ENCODE data around the gene KRT6A. TPM values are rescaled to one million over a fixed set of nuclear protein-coding genes. Genes with fewer than 3 reads are reported as not detected.

KRT6A gene
- total and polyA plus RNA-seq, 9 of the 15 experiments (the other 6 are each of a cell fraction or from before 2014, with no cell fraction given): 0.26 TPM; not detected in 8

DNA sequence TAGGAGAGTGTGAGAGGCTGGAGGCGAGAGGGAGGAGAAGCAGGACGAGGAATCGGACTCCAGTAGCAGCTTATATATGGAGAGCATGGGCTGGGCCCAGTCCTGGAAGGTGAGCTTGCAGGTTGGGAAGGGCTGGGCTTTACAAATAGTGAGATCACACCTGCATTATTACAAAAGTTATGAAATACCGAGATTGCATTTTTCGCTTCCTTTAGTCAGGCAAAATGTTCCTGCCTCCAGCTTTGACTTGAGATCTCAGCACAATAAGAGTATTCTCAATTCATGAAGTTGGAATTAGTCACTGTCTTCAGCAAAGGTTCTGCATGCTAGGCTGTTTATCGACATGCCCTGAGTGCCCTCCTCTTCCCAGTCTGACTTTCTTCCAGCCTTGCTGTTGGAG, 41.0 kb downstream of the KRT6A start, which contains the start of gene KRT6B (continued):
- no peak for TF ChIP-seq PRMT5 (CRISPR knock-in tag; IDR thresholded peaks at IDR 0.05)
- TF ChIP-seq CEBPB (tag; IDR thresholded peaks at IDR 0.05): no peak
- TF ChIP-seq, protein P1, sequence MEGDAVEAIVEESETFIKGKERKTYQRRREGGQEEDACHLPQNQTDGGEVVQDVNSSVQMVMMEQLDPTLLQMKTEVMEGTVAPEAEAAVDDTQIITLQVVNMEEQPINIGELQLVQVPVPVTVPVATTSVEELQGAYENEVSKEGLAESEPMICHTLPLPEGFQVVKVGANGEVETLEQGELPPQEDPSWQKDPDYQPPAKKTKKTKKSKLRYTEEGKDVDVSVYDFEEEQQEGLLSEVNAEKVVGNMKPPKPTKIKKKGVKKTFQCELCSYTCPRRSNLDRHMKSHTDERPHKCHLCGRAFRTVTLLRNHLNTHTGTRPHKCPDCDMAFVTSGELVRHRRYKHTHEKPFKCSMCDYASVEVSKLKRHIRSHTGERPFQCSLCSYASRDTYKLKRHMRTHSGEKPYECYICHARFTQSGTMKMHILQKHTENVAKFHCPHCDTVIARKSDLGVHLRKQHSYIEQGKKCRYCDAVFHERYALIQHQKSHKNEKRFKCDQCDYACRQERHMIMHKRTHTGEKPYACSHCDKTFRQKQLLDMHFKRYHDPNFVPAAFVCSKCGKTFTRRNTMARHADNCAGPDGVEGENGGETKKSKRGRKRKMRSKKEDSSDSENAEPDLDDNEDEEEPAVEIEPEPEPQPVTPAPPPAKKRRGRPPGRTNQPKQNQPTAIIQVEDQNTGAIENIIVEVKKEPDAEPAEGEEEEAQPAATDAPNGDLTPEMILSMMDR (IDR thresholded peaks at IDR 0.05 in 2 of 3, conservative IDR thresholded peaks at IDR 0.05 in 1 of 3; ENCODE audit: insufficient read depth in 2 of 3, low read depth in 1 of 3, low read length in 3 of 3): no peak
- no peak for TF ChIP-seq SMARCA5 (IDR thresholded peaks at IDR 0.05)
- no peak for TF ChIP-seq NFRKB (IDR thresholded peaks at IDR 0.05; ENCODE audit: low read depth)
- no peak for TF ChIP-seq ZNF444 (CRISPR knock-in tag; IDR thresholded peaks at IDR 0.05)
- TF ChIP-seq FOXP1 (CRISPR knock-in tag; IDR thresholded peaks at IDR 0.05): no peak
- TF ChIP-seq ZNF224 (CRISPR knock-in tag; IDR thresholded peaks at IDR 0.05): no peak
- TF ChIP-seq, protein P2, sequence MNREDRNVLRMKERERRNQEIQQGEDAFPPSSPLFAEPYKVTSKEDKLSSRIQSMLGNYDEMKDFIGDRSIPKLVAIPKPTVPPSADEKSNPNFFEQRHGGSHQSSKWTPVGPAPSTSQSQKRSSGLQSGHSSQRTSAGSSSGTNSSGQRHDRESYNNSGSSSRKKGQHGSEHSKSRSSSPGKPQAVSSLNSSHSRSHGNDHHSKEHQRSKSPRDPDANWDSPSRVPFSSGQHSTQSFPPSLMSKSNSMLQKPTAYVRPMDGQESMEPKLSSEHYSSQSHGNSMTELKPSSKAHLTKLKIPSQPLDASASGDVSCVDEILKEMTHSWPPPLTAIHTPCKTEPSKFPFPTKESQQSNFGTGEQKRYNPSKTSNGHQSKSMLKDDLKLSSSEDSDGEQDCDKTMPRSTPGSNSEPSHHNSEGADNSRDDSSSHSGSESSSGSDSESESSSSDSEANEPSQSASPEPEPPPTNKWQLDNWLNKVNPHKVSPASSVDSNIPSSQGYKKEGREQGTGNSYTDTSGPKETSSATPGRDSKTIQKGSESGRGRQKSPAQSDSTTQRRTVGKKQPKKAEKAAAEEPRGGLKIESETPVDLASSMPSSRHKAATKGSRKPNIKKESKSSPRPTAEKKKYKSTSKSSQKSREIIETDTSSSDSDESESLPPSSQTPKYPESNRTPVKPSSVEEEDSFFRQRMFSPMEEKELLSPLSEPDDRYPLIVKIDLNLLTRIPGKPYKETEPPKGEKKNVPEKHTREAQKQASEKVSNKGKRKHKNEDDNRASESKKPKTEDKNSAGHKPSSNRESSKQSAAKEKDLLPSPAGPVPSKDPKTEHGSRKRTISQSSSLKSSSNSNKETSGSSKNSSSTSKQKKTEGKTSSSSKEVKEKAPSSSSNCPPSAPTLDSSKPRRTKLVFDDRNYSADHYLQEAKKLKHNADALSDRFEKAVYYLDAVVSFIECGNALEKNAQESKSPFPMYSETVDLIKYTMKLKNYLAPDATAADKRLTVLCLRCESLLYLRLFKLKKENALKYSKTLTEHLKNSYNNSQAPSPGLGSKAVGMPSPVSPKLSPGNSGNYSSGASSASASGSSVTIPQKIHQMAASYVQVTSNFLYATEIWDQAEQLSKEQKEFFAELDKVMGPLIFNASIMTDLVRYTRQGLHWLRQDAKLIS (CRISPR knock-in tag; IDR thresholded peaks at IDR 0.05): no peak
- TF ChIP-seq, protein P3, sequence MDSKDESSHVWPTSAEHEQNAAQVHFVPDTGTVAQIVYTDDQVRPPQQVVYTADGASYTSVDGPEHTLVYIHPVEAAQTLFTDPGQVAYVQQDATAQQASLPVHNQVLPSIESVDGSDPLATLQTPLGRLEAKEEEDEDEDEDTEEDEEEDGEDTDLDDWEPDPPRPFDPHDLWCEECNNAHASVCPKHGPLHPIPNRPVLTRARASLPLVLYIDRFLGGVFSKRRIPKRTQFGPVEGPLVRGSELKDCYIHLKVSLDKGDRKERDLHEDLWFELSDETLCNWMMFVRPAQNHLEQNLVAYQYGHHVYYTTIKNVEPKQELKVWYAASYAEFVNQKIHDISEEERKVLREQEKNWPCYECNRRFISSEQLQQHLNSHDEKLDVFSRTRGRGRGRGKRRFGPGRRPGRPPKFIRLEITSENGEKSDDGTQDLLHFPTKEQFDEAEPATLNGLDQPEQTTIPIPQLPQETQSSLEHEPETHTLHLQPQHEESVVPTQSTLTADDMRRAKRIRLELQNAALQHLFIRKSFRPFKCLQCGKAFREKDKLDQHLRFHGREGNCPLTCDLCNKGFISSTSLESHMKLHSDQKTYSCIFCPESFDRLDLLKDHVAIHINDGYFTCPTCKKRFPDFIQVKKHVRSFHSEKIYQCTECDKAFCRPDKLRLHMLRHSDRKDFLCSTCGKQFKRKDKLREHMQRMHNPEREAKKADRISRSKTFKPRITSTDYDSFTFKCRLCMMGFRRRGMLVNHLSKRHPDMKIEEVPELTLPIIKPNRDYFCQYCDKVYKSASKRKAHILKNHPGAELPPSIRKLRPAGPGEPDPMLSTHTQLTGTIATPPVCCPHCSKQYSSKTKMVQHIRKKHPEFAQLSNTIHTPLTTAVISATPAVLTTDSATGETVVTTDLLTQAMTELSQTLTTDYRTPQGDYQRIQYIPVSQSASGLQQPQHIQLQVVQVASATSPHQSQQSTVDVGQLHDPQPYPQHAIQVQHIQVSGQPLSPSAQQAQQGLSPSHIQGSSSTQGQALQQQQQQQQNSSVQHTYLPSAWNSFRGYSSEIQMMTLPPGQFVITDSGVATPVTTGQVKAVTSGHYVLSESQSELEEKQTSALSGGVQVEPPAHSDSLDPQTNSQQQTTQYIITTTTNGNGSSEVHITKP (IDR thresholded peaks at IDR 0.05; ENCODE audit: partially characterized antibody): no peak
- no peak for TF ChIP-seq ZNF121 (CRISPR knock-in tag; conservative IDR thresholded peaks at IDR 0.05)
- no peak for TF ChIP-seq FIP1L1 (IDR thresholded peaks at IDR 0.05; ENCODE audit: low read depth, low read length, poor library complexity, severe bottlenecking)
- TF ChIP-seq ESRRA (IDR thresholded peaks at IDR 0.05; ENCODE audit: borderline replicate concordance, low read depth): no peak
